ENCODE data around the gene FGFR1OP2.
"Not testable (repeated sequence)": the region's sequence is repeated elsewhere in the genome, so short reads cannot be mapped to it uniquely, and the experiment has no call there.

FGFR1OP2 gene

GRCh38 chr12:26937863-26938700 lies at the start of gene FGFR1OP2, which contains the start of gene INTS13:
TSS of gene FGFR1OP2 (plus strand) at chr12:26938470. CDS start at chr12:26954159, 15,689 bp downstream.
TSS of gene INTS13 (minus strand) at chr12:26937981. CDS start at chr12:26936803, 1,178 bp downstream.
- DNase-seq (ENCODE audit: low read depth): peak; percentile 93

DNA sequence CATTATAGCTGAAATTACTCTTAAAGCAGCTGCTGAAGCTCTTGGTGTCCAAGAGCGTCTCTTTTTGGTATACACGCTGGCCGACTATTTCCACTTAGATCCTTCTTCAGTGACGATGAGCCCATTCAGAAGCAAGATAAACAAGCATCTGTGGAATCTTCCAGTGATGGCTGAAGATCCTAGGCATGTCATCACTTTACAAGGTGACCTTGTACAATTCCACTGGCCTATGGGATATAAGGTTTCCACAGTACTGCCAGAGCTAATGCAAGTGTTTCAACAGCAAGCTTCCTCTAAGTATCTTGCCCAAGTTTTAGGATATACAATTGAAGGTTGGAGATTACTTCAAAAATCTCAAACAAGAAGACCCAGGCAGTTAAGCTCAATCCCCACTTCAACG lies 47.5 kb upstream of the FGFR1OP2 start:
- no peak for DNase-seq (ENCODE audit: low read depth)

GRCh38 chr12:26891704-26892103 lies 46.6 kb upstream of the FGFR1OP2 start:
- DNase-seq (ENCODE audit: low read depth): no peak

GRCh38 chr12:26895672-26896071 lies 42.6 kb upstream of the FGFR1OP2 start:
- no peak for DNase-seq (ENCODE audit: low read depth)

- DNase-seq (ENCODE audit: low read depth): no peak
Observed at GRCh38 chr12:26896913-26897312, 41.4 kb upstream of the FGFR1OP2 start.

- DNase-seq (ENCODE audit: low read depth): not testable (repeated sequence)
Observed at GRCh38 chr12:26903396-26903795, 34.9 kb upstream of the FGFR1OP2 start.

GRCh38 chr12:26906024-26906423 lies 32.2 kb upstream of the FGFR1OP2 start:
- DNase-seq (ENCODE audit: low read depth): no peak

DNA sequence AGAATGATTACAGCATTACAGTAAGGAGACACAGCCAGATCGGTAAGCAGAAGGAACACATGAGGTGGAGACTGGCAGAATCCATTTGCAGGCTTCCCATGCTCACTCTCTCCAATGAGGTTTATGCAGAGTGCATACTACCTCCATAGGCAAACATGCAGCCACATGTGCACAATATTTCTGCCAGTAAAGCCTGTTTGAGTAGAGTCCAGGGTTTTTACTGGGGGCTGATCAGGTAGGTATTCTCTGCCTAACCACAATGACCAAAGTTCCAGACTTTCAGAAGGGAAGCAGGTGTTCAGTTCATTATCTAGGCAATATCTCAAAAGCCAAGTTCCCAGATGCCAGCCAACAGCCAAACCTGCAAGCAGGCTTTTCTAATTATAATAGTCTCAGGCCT lies 31.6 kb upstream of the FGFR1OP2 start:
- DNase-seq (ENCODE audit: low read depth): no peak

GRCh38 chr12:26918321-26919215 lies 19.7 kb upstream of the FGFR1OP2 start:
- no peak for DNase-seq (ENCODE audit: low read depth)

DNA sequence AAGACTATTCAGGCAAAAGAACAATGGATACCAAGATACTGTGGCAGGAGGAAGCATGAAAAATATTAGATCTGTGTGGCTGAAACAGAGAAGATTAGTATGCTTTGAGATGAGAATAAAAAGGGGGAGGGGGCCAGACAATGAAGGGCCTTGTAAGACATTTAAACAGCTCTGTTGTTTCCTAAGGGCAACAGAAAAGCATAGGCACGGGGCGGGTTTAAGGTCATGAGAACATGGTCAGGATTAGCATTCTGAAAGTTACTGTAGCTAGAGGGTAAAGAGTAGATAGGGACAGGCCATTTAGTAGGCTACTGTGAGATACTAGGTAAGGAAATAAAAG lies 19.1 kb upstream of the FGFR1OP2 start:
- DNase-seq (ENCODE audit: low read depth): no peak

DNA sequence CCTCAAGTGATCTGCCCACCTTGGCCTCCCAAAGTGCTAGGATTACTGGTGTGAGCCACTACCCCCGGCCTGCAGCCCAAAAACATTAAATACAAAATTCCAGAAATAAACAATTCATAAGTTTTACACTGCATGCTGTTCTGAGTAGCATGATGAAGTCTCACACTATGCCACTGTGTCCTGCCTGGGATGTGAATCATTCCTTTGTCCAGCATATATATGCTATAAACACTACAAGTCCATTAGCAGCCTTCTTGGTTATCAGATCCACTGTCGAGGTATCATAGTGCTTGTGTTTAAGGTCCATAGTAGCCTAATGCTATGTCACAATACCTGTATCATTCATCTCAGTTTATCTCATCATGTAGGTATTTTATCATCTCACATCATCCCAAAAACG lies 16.4 kb upstream of the FGFR1OP2 start:
- no peak for DNase-seq (ENCODE audit: low read depth)

DNA sequence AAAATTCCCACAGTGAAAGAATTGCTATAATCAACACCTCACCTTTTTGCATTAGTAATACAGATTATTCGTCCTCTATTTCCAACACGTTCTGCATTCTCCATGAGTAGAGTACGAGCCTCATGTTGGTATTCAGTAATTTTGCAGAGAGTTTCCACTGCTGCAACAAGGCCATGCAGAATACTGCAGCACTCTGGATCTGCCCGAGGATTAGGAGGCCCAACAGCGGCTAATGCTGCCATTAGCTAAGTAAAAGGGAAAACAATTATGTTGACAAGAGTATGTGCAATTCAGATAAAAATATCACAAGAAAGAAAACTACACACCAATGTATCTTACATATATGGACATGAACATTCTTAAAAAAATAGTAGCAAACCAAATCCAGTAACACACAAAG lies 9.6 kb upstream of the FGFR1OP2 start:
- DNase-seq (ENCODE audit: low read depth): no peak

GRCh38 chr12:26929590-26929989 lies 8.7 kb upstream of the FGFR1OP2 start:
- DNase-seq (ENCODE audit: low read depth): no peak

DNA sequence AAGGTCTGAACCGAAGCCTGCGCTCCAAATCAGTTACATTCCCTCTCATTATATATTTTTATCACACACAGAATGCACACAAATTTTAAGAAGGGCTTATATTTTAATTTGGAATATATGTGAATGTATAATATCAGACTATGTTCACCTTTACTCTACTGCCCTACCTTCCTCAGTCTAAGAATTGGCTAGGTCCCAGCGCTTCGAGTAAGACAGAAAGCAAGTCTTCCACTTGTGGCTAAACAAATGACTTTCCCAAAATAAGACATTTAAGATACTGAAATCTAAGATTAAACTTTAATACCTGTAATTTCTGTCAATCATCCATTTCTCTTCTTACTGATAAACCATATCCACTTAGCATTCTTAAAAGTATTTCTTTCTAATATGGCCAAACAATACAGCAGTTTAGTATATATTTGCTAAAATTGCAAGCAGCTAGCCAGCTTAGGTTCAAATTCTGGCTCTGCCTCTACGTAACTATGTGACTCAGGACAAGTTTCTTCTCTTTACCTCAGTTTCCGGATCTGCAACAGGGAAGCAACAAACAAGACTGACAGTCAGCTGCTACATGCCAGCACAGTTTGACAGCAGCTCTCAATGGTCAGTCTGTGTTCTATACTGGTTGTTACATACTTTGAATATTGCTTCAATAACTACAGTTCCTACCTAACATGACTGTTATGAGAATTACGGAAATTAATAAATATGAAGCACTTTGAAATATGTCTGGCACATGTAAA lies 2.5 kb upstream of the FGFR1OP2 start:
- no peak for DNase-seq (ENCODE audit: low read depth)

GRCh38 chr12:26936559-26937442 lies 1.5 kb upstream of the FGFR1OP2 start:
- DNase-seq (ENCODE audit: low read depth): no peak

DNA sequence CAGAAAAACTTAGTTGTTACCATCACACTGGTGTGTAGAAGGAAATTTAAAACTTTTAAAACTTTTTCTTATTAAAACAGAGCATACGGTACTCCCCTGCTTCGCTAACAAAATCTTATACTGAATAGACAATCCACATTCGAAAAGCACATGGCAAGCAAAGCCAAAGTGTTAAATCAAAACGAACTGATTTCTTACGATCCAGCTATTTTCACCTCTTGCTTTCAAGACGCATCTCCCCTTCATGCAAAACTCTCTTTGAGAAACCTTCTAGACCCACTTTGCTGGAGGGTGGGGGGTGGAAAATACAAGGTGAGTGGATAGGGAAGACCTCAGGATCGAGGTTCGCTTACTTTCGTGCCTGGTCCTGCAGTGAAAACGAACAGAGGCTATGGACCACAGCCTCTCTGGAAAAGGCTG lies 817 bp upstream of the FGFR1OP2 start:
- DNase-seq (ENCODE audit: low read depth): no peak

DNA sequence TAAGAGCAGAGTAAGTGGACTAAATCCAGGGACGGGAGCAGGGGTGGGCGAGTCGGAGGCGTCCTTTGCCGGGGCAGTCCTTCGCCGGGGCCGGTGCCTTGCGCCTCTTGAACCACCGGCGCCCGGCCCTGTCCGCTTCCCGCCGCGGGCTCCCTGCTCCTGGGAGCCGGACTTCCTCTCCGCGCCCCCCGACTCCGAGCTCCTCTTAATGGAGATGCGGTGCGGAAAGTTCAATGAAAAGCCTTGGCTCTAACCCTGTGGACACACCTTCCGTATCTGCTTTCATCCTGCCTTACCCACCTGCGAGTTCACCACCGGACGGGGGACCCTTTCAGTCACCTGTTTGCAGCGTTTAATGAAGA lies 412 bp downstream of the FGFR1OP2 start:
- no peak for DNase-seq (ENCODE audit: low read depth)

- DNase-seq (ENCODE audit: low read depth): no peak
Observed at GRCh38 chr12:26939192-26939832, 1.0 kb downstream of the FGFR1OP2 start.

- no peak for DNase-seq (ENCODE audit: low read depth)
Observed at GRCh38 chr12:26939953-26940352, 1.7 kb downstream of the FGFR1OP2 start.

GRCh38 chr12:26940516-26941214 lies 2.4 kb downstream of the FGFR1OP2 start:
- DNase-seq (ENCODE audit: low read depth): no peak
